ENCODE measurements around the gene TNS4.

DNA sequence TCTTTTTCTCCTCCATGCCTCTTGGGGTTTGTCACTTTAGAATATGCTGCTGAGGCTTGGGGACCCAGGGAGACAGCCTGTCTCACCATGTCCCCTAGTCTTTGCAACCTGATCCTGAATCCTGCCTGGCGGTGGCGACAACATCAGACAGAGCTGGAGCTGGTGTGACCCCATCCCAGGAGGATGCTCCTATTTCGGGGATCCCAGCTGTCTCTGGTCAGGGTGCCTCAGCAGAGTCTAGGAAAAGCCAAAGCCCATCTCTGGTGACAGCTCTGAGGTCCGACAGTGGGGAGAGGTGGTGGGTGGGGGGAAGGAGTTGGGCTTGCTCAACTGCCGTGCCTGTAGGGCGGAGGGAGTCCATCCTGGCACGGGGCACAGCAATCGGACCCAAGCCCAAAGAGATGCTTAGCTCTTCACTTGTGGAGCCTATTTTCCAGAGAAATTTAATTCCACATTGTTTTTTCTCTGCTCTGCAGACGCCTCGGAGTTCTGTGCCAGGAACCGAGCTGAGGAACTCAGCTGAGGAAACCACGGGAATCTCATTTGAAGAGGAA is 10.3 kb upstream of the TNS4 start:
- TF ChIP-seq, protein P1, sequence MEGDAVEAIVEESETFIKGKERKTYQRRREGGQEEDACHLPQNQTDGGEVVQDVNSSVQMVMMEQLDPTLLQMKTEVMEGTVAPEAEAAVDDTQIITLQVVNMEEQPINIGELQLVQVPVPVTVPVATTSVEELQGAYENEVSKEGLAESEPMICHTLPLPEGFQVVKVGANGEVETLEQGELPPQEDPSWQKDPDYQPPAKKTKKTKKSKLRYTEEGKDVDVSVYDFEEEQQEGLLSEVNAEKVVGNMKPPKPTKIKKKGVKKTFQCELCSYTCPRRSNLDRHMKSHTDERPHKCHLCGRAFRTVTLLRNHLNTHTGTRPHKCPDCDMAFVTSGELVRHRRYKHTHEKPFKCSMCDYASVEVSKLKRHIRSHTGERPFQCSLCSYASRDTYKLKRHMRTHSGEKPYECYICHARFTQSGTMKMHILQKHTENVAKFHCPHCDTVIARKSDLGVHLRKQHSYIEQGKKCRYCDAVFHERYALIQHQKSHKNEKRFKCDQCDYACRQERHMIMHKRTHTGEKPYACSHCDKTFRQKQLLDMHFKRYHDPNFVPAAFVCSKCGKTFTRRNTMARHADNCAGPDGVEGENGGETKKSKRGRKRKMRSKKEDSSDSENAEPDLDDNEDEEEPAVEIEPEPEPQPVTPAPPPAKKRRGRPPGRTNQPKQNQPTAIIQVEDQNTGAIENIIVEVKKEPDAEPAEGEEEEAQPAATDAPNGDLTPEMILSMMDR (IDR thresholded peaks at IDR 0.05): no peak
- TF ChIP-seq POLR2A (IDR thresholded peaks at IDR 0.05): no peak

Measured in sigmoid colon (tissue), 3 donors.